ENCODE measurements around the gene SIGLEC9.
A peak's percentile ranks its signal among the peaks of the same experiment; 100 is the strongest.

Gene SIGLEC9

GRCh38 chr19:51124729-51125128, at the start of gene SIGLEC9:
SIGLEC9 (plus strand) TSS chr19:51124906; CDS start chr19:51124975, 69 bp downstream.
- H3K27ac Mint-ChIP-seq, result peak within 1 kb of the TSS; percentile 91
- CTCF ChIA-PET, result no interaction called here
- H3K36me3 Mint-ChIP-seq, result peaks cover 11% of the 10 kb centered on the region
- H3K9me3 Mint-ChIP-seq, result no peaks in the 10 kb centered on the region
- H3K27me3 Mint-ChIP-seq, result no peaks in the 10 kb centered on the region
- peak within 1 kb of the TSS; percentile 13 for H3K4me3 Mint-ChIP-seq
- no peak for DNase-seq
- H3K4me1 Mint-ChIP-seq, result peaks cover 82% of the 10 kb centered on the region

DNA sequence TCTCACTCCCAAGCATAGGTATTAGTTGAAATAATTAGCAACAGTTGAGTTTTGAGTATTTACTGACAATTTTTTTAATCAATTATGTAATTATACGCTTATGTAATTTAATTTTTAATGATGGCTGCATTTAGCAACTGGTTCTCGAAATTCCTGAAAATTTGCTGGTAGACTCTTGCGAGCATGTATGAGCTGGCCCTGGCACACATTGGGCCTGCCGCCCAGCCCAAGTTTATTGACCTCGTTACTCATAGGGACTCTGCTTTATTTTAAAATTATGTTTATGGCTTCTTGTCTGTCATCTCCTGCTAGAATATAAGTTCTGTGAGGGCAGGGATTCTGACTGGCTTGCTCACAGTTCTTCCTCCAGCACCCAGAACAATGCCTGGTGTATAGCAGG, 48.7 kb upstream of the SIGLEC9 start:
- DNase-seq, result no peak
- Mint-ChIP-seq H3K4me1 (no peaks in the 10 kb centered on the region), H3K27me3 (no peaks in the 10 kb centered on the region), H3K27ac (no peak overlapping the region), H3K36me3 (no peaks in the 10 kb centered on the region), H3K4me3 (no peak overlapping the region), H3K9me3 (no peaks in the 10 kb centered on the region)
- CTCF ChIA-PET, result no interaction called here

- no peak for DNase-seq
- H3K36me3 Mint-ChIP-seq, result no peaks in the 10 kb centered on the region
- no peaks in the 10 kb centered on the region for H3K4me1 Mint-ChIP-seq
- CTCF ChIA-PET, result no interaction called here
- H3K27me3 Mint-ChIP-seq, result no peaks in the 10 kb centered on the region
- no peak overlapping the region for H3K4me3 Mint-ChIP-seq
- no peak overlapping the region for H3K27ac Mint-ChIP-seq
- H3K9me3 Mint-ChIP-seq, result no peaks in the 10 kb centered on the region
Measured at GRCh38 chr19:51076631-51077213, 48.0 kb upstream of the SIGLEC9 start.

- Mint-ChIP-seq H3K27me3 (peaks cover 1% of the 10 kb centered on the region), H3K4me3 (no peak overlapping the region), H3K4me1 (no peaks in the 10 kb centered on the region), H3K9me3 (no peaks in the 10 kb centered on the region), H3K36me3 (no peaks in the 10 kb centered on the region), H3K27ac (no peak overlapping the region)
- CTCF ChIA-PET, result no interaction called here
- no peak for DNase-seq
Measured at GRCh38 chr19:51078104-51078503, 46.6 kb upstream of the SIGLEC9 start.

- Mint-ChIP-seq H3K36me3 (no peaks in the 10 kb centered on the region), H3K27ac (no peak overlapping the region), H3K9me3 (no peaks in the 10 kb centered on the region), H3K4me1 (no peaks in the 10 kb centered on the region), H3K4me3 (no peak overlapping the region), H3K27me3 (peaks cover 8% of the 10 kb centered on the region)
- CTCF ChIA-PET, result no interaction called here
- no peak for DNase-seq
Measured at GRCh38 chr19:51078731-51079130, 46.0 kb upstream of the SIGLEC9 start.

GRCh38 chr19:51079481-51080110, 45.1 kb upstream of the SIGLEC9 start:
- Mint-ChIP-seq H3K4me3 (no peak overlapping the region), H3K9me3 (no peaks in the 10 kb centered on the region), H3K27ac (no peak overlapping the region), H3K36me3 (no peaks in the 10 kb centered on the region), H3K27me3 (peaks cover 11% of the 10 kb centered on the region), H3K4me1 (no peaks in the 10 kb centered on the region)
- CTCF ChIA-PET, result no interaction called here
- no peak for DNase-seq

GRCh38 chr19:51081476-51081875, 43.2 kb upstream of the SIGLEC9 start:
- H3K4me1 Mint-ChIP-seq, result no peaks in the 10 kb centered on the region
- no peaks in the 10 kb centered on the region for H3K36me3 Mint-ChIP-seq
- H3K4me3 Mint-ChIP-seq, result no peak overlapping the region
- peaks cover 11% of the 10 kb centered on the region for H3K27me3 Mint-ChIP-seq
- CTCF ChIA-PET, result interaction anchor here (0.6 kb wide), 1 partner anchor 13 kb away, joined by 3 read pairs; no protein-coding TSS in a partner anchor
- H3K27ac Mint-ChIP-seq, result no peak overlapping the region
- DNase-seq, result no peak
- H3K9me3 Mint-ChIP-seq, result no peaks in the 10 kb centered on the region

- CTCF ChIA-PET, result no interaction called here
- no peak within 1 kb of the TSS for H3K27ac Mint-ChIP-seq
- H3K36me3 Mint-ChIP-seq, result no peaks in the 10 kb centered on the region
Measured at GRCh38 chr19:51082611-51083010, 42.1 kb upstream of the SIGLEC9 start, which contains the start of gene KLK14. KLK14 (minus strand) TSS chr19:51082887; CDS start chr19:51082614, 273 bp downstream.

GRCh38 chr19:51083181-51083580, 41.5 kb upstream of the SIGLEC9 start:
- no peaks in the 10 kb centered on the region for H3K9me3 Mint-ChIP-seq
- H3K4me3 Mint-ChIP-seq, result no peak overlapping the region
- H3K27me3 Mint-ChIP-seq, result peaks cover 11% of the 10 kb centered on the region
- DNase-seq, result no peak
- no peaks in the 10 kb centered on the region for H3K4me1 Mint-ChIP-seq
- H3K27ac Mint-ChIP-seq, result no peak overlapping the region
- no peaks in the 10 kb centered on the region for H3K36me3 Mint-ChIP-seq
- CTCF ChIA-PET, result no interaction called here

More at GRCh38 chr19:51082611-51083010, 42.1 kb upstream of the SIGLEC9 start, which contains the start of gene KLK14:
- no peak within 1 kb of the TSS for H3K4me3 Mint-ChIP-seq
- H3K9me3 Mint-ChIP-seq, result no peaks in the 10 kb centered on the region
- H3K4me1 Mint-ChIP-seq, result no peaks in the 10 kb centered on the region
- DNase-seq, result no peak
- peaks cover 11% of the 10 kb centered on the region for H3K27me3 Mint-ChIP-seq

DNA sequence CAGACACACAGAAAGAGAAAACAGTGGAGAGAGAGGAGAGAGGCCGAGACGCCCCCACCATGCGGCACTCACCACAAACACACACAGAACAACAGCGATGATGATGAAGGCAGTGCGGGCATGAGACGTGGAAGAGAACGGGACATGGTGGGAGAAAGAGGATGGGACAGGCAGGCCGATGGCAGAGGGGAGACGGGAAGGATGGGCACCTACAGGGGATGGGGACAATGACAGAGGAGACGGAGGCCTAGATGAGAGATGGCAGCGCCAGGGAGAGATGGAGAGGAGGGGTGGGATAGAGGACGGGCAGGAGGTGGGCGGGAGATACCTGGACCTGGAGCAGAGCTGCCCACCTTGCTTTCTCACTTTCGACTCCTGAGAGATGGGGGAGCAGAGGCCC, 40.9 kb upstream of the SIGLEC9 start:
- H3K4me3 Mint-ChIP-seq, result no peak overlapping the region
- no peaks in the 10 kb centered on the region for H3K9me3 Mint-ChIP-seq
- no peaks in the 10 kb centered on the region for H3K36me3 Mint-ChIP-seq
- H3K27me3 Mint-ChIP-seq, result peaks cover 11% of the 10 kb centered on the region
- no peak for DNase-seq
- CTCF ChIA-PET, result no interaction called here
- H3K4me1 Mint-ChIP-seq, result no peaks in the 10 kb centered on the region
- H3K27ac Mint-ChIP-seq, result no peak overlapping the region

DNA sequence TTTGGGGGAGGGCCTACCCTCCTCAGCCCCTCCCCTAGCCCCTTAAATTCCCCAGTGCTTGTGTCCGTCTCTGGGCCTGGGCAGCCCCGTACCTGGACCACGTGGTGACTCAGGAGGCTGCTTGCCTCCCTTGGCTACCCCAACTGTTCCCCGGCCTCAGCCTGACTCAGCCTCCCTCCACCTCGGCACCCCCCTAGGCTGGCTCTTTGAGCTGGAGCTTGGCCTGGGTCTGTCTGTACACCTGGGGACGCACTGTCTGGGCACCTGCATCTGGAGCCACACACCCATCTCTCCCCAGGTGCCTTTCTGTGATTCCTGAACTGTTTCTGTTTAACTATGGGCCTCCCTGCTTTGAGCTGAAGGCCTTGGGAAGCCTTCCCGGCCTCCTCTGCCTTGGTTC, 40.2 kb upstream of the SIGLEC9 start:
- no peaks in the 10 kb centered on the region for H3K4me1 Mint-ChIP-seq
- H3K27me3 Mint-ChIP-seq, result peaks cover 11% of the 10 kb centered on the region
- no peaks in the 10 kb centered on the region for H3K9me3 Mint-ChIP-seq
- CTCF ChIA-PET, result no interaction called here
- DNase-seq, result no peak
- H3K27ac Mint-ChIP-seq, result no peak overlapping the region
- no peak overlapping the region for H3K4me3 Mint-ChIP-seq
- no peaks in the 10 kb centered on the region for H3K36me3 Mint-ChIP-seq

DNA sequence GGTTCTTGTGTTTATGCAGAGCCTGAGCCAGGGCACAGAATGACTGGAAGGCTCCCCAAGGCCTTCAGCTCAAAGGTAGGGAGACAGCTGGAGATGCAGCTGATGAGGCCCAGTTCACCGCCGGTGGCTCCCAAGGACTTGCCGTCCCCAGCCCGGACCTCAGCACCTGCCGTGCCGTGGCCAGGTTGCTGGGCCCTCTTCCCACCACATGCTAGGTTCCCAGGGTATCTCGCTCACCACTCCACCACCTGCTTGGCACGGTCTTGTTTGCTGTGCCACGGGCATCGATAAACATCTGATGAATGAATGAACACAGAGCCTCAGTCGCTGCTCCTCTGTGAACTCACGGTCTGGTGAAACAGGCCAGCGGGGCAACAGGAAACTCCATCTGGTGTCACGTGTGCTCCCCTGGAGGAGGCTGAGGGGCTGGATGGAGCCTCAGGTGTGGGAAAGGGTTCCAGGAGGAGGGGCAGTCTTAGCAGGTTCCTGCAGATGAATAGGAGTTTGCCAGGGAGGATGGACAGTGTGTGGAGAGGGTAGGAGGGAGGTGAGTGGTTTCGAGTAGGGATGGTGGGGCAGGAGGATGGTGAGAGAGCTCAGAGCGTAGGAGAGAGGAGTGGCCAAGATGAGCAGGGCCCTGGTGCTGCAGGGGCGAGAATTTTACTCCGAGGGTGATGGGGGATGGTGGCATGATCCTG, 38.4 kb upstream of the SIGLEC9 start:
- Mint-ChIP-seq H3K27me3 (peaks cover 11% of the 10 kb centered on the region), H3K27ac (no peak overlapping the region), H3K4me1 (no peaks in the 10 kb centered on the region), H3K4me3 (no peak overlapping the region), H3K36me3 (no peaks in the 10 kb centered on the region), H3K9me3 (no peaks in the 10 kb centered on the region)
- no peak for DNase-seq
- CTCF ChIA-PET, result interaction anchor here (1.9 kb wide), 1 partner anchor 10 kb away, joined by 6 read pairs; no protein-coding TSS in a partner anchor

DNA sequence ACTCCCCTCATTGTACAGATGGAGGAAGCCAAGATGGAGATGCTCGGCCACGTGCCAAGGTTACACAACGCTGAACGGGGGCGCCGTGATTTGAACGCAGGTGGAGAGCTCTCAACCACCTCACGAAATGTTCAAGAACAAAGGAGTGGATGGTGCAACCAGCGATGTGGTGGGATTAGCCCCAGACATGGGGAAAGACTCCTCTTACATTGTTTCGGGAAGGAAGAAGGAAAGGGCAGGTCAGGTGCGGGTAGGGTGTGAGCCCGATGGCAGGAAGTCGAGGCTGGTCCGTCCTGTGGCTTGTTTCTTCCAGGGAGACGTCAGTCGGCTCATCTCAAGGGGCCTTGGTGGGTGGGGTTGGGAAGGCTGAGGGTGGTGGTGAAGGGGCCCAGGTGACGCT, 34.9 kb upstream of the SIGLEC9 start:
- H3K9me3 Mint-ChIP-seq, result no peaks in the 10 kb centered on the region
- H3K4me3 Mint-ChIP-seq, result no peak overlapping the region
- no peak overlapping the region for H3K27ac Mint-ChIP-seq
- no peaks in the 10 kb centered on the region for H3K4me1 Mint-ChIP-seq
- no peaks in the 10 kb centered on the region for H3K36me3 Mint-ChIP-seq
- H3K27me3 Mint-ChIP-seq, result no peaks in the 10 kb centered on the region
- no peak for DNase-seq
- CTCF ChIA-PET, result no interaction called here

GRCh38 chr19:51090471-51090870, 34.2 kb upstream of the SIGLEC9 start:
- no peaks in the 10 kb centered on the region for H3K36me3 Mint-ChIP-seq
- no peak for DNase-seq
- no peaks in the 10 kb centered on the region for H3K27me3 Mint-ChIP-seq
- H3K4me3 Mint-ChIP-seq, result no peak overlapping the region
- H3K27ac Mint-ChIP-seq, result no peak overlapping the region
- H3K4me1 Mint-ChIP-seq, result peaks cover 2% of the 10 kb centered on the region
- CTCF ChIA-PET, result no interaction called here
- H3K9me3 Mint-ChIP-seq, result no peaks in the 10 kb centered on the region

GRCh38 chr19:51091126-51091525, 33.6 kb upstream of the SIGLEC9 start:
- Mint-ChIP-seq H3K27me3 (no peaks in the 10 kb centered on the region), H3K4me3 (no peak overlapping the region), H3K4me1 (peaks cover 4% of the 10 kb centered on the region), H3K36me3 (no peaks in the 10 kb centered on the region), H3K27ac (no peak overlapping the region), H3K9me3 (no peaks in the 10 kb centered on the region)
- CTCF ChIA-PET, result no interaction called here
- no peak for DNase-seq

All from activated naive CD4-positive, alpha-beta T cell treated with anti-CD3 and anti-CD28 coated beads, Interleukin-2, amount 10 ng/mL, durations not matched to agents 7 days and 5 days (primary cell).